Hepatocyte (in vitro differentiated cells): ENCODE results near the gene IL1RAPL2. TPM values are rescaled to one million over a fixed set of nuclear protein-coding genes. Genes with fewer than 3 reads are reported as not detected.

Experiments
- DNase-seq: peaks from one replicate; pipeline ENCODE4 v3.0.0-alpha.2; 2016; ENCODE audit warnings: low spot score
- H2AFZ ChIP-seq: fragments of 200-600 bp; sonication (generic); 2 replicates; pipeline ENCODE4 v1.6.0; 2016; ENCODE audit warnings: antibody characterized with exemption, mild to moderate bottlenecking
- H3K27ac ChIP-seq: fragments of 200-600 bp; sonication (generic); 2 replicates; pipeline ENCODE4 v1.5.1; 2016; ENCODE audit warnings: mild to moderate bottlenecking
- H3K27me3 ChIP-seq: fragments of 200-600 bp; sonication (generic); 2 replicates; pipeline ENCODE4 v1.6.1; 2016
- H3K36me3 ChIP-seq: fragments of 200-600 bp; sonication (generic); replicated peaks from 2 replicates; pipeline ENCODE4 v1.5.1; 2016; ENCODE audit warnings: low read depth; ENCODE audit not compliant: insufficient read depth
- H3K4me1 ChIP-seq: fragments of 200-600 bp; sonication (generic); 2 replicates; pipeline ENCODE4 v1.5.1; 2016; ENCODE audit warnings: mild to moderate bottlenecking, moderate library complexity; ENCODE audit not compliant: insufficient read depth
- H3K4me2 ChIP-seq: fragments of 200-600 bp; sonication (generic); 2 replicates; pipeline ENCODE4 v1.6.0; 2016
- H3K4me3 ChIP-seq: fragments of 200-600 bp; sonication (generic); 2 replicates; pipeline ENCODE4 v1.5.1; 2016; ENCODE audit warnings: mild to moderate bottlenecking
- H3K79me2 ChIP-seq: fragments of 200-600 bp; sonication (generic); 2 replicates; pipeline ENCODE4 v1.6.0; 2017; ENCODE audit warnings: mild to moderate bottlenecking
- H3K9me2 ChIP-seq: fragments of 200-600 bp; sonication (generic); replicated peaks from 2 replicates; pipeline ENCODE4 v1.6.0; 2017; ENCODE audit warnings: mild to moderate bottlenecking; ENCODE audit not compliant: insufficient read depth
- H3K9me3 ChIP-seq: fragments of 200-600 bp; sonication (generic); 2 replicates; pipeline ENCODE4 v1.5.1; 2016; ENCODE audit warnings: low read depth, mild to moderate bottlenecking
- H4K20me1 ChIP-seq: fragments of 200-600 bp; sonication (generic); 2 replicates; pipeline ENCODE4 v1.6.0; 2016; ENCODE audit warnings: mild to moderate bottlenecking; ENCODE audit not compliant: insufficient read depth, poor library complexity, severe bottlenecking
- EZH2 ChIP-seq: fragments of 200-600 bp; sonication (generic); IDR thresholded peaks from 2 replicates; pipeline ENCODE4 v1.6.1; 2016; ENCODE audit warnings: antibody characterized with exemption, mild to moderate bottlenecking, borderline replicate concordance
- EZH2phosphoT487 ChIP-seq: fragments of 200-600 bp; sonication (generic); IDR thresholded peaks from one replicate; pipeline ENCODE4 v1.6.1; 2018; ENCODE audit warnings: antibody characterized with exemption, mild to moderate bottlenecking, low read depth, moderate library complexity; ENCODE audit not compliant: unreplicated experiment, severe bottlenecking
- WGBS: methylation state at CpG from one replicate; pipeline ENCODE4 v1.1.6; 2016; ENCODE audit warnings: low lambda C conversion rate; ENCODE audit errors: missing lambda C conversion rate; 5-methylcytosine and 5-hydroxymethylcytosine counted together
- polyA plus RNA-seq: library from polyadenylated mRNA; unstranded; fragments of >200 nt; fragmentation: Nextera tagmentation; extraction: Ambion mirVana; gene quantifications from 2 replicates; pipeline ENCODE4 v1.2.1, GENCODE V29; 2016
- total RNA-seq: library from RNA; depleted of rRNA; stranded (reverse); fragments of >200 nt; gene quantifications from 2 replicates; pipeline ENCODE4 v1.2.3, GENCODE V29; 2014
- TF ChIP-seq, protein P1 (sequence below): fragments of 200-600 bp; sonication (generic); IDR thresholded peaks from 2 replicates; pipeline ENCODE4 v1.5.1; 2016; ENCODE audit warnings: antibody characterized with exemption, mild to moderate bottlenecking; ENCODE audit not compliant: poor library complexity

IL1RAPL2 gene
- total and polyA plus RNA-seq, 2 experiments from 2014 or later = 0.40 TPM; not detected in 1

DNA sequence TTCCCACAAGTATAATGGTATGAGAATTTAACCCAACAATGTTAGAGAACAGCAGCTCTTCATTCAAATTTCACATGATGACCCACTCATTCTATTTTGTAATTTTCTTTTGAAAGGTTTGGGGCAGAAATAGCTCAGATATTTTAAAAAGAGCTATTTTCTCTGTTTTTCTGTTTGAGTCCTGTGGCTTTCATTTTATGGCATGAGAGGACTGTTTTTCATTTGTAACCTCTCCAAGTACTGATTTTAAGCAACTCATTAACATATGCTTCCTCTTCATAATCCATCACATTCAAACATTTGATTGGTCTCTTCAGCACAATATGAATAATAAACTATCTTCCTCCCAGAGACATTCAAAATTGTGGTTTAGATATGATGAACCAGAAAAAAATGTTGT is 783.5 kb downstream of the IL1RAPL2 start:
- Histone ChIP-seq H3K79me2 (no peaks in the 10 kb centered on the region), H3K9me3 (no peaks in the 10 kb centered on the region), H3K4me1 (no peaks in the 10 kb centered on the region), H4K20me1 (no peaks in the 10 kb centered on the region), H3K4me3 (no peak overlapping the region), H3K27me3 (no peaks in the 10 kb centered on the region), H3K36me3 (no peaks in the 10 kb centered on the region), H3K4me2 (no peak overlapping the region), H3K27ac (no peak overlapping the region), H2AFZ (no peak overlapping the region), H3K9me2 (no peaks in the 10 kb centered on the region)
- TF ChIP-seq EZH2 (no peak), EZH2phosphoT487 (no peak)
- TF ChIP-seq, protein P1, sequence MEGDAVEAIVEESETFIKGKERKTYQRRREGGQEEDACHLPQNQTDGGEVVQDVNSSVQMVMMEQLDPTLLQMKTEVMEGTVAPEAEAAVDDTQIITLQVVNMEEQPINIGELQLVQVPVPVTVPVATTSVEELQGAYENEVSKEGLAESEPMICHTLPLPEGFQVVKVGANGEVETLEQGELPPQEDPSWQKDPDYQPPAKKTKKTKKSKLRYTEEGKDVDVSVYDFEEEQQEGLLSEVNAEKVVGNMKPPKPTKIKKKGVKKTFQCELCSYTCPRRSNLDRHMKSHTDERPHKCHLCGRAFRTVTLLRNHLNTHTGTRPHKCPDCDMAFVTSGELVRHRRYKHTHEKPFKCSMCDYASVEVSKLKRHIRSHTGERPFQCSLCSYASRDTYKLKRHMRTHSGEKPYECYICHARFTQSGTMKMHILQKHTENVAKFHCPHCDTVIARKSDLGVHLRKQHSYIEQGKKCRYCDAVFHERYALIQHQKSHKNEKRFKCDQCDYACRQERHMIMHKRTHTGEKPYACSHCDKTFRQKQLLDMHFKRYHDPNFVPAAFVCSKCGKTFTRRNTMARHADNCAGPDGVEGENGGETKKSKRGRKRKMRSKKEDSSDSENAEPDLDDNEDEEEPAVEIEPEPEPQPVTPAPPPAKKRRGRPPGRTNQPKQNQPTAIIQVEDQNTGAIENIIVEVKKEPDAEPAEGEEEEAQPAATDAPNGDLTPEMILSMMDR = no peak
- no peak for DNase-seq

DNA sequence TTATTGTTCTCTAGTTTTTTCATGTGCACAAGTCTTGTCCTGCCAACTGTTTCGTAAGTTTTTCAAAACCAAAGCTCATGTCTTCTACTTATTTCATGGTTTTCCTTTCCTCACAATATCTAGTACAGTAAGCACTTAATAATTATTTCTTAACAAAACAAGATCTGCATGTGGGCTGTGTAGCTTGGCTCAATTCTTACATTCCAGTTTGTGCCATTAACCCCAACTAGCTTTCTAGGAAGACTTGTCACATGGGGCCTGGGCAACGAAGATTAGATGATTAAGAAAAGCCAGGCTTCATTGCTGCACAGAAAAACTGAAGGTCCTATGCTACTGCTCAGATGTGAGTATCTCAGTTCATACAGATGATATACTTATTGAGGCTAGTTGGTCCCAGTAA is 809.8 kb downstream of the IL1RAPL2 start:
- no peaks in the 10 kb centered on the region for H3K36me3 ChIP-seq
- H3K4me3 ChIP-seq = no peak overlapping the region
- TF ChIP-seq EZH2phosphoT487 (no peak), EZH2 (no peak)
- TF ChIP-seq, protein P1 = no peak
- no peak overlapping the region for H3K4me2 ChIP-seq
- H3K27me3 ChIP-seq = no peaks in the 10 kb centered on the region
- no peaks in the 10 kb centered on the region for H4K20me1 ChIP-seq
- no peak for DNase-seq
- H3K4me1 ChIP-seq = no peaks in the 10 kb centered on the region
- no peaks in the 10 kb centered on the region for H3K9me3 ChIP-seq
- H3K27ac ChIP-seq = no peak overlapping the region
- WGBS = 58% methylated on average over 2 of the region's 2 CpGs
- no peaks in the 10 kb centered on the region for H3K9me2 ChIP-seq
- no peaks in the 10 kb centered on the region for H3K79me2 ChIP-seq
- H2AFZ ChIP-seq = no peak overlapping the region

DNA sequence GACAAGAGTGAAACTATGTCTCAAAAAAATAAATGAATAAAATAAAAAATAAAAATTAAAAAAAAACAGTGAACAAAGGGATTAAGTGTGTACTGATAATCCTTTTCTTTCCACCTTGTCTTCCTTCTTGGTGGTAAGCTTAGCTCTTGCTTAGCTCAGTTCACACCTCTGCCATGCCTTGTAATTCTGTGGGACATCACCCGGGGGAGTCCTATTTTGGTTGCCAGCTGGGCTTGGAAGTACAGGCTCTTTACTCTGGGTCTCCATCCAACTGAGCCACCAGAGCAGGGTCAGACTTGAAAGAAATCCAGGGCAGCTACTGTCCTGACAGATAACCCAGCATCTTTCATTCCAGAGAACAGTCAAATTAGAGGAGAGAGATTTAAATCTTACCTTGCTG is 858.7 kb downstream of the IL1RAPL2 start:
- WGBS = 56% methylated on average over 1 of the region's 1 CpG
- TF ChIP-seq EZH2phosphoT487 = no peak
- no peak for TF ChIP-seq EZH2

DNA sequence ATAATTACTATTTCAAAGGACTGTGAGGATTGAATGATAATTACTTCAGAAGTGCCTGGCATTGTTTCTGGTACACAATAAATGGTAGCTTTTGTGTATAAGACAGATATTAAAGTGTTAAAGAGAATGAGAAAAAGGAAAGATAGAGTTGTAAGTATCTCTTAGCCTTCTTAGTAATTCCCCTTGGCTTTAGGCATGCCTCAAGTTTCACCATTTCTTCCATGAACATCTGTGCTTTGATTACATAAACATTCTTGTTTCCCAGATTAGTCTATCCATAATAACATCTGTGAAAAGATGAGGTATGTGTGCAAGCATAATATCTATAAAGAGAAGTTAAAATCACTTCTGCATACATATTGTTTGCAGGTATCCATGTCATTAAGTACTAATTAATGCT is 885.4 kb downstream of the IL1RAPL2 start:
- Histone ChIP-seq H3K9me3 (no peaks in the 10 kb centered on the region), H3K27me3 (no peaks in the 10 kb centered on the region), H3K79me2 (no peaks in the 10 kb centered on the region), H4K20me1 (no peaks in the 10 kb centered on the region), H3K9me2 (no peaks in the 10 kb centered on the region), H3K36me3 (no peaks in the 10 kb centered on the region), H3K27ac (no peak overlapping the region), H3K4me3 (no peak overlapping the region), H2AFZ (no peak overlapping the region), H3K4me1 (no peaks in the 10 kb centered on the region), H3K4me2 (no peak overlapping the region)
- no peak for TF ChIP-seq EZH2phosphoT487
- no peak for TF ChIP-seq EZH2
- TF ChIP-seq, protein P1 = no peak
- no peak for DNase-seq

More for the DNA sequence above, 858.7 kb downstream of the IL1RAPL2 start:
- Histone ChIP-seq H3K4me3 (no peak overlapping the region), H3K36me3 (no peaks in the 10 kb centered on the region), H3K9me3 (no peaks in the 10 kb centered on the region), H3K27ac (no peak overlapping the region), H3K9me2 (no peaks in the 10 kb centered on the region), H3K4me1 (no peaks in the 10 kb centered on the region), H2AFZ (no peak overlapping the region), H3K4me2 (no peak overlapping the region), H3K27me3 (no peaks in the 10 kb centered on the region), H3K79me2 (no peaks in the 10 kb centered on the region), H4K20me1 (no peaks in the 10 kb centered on the region)
- DNase-seq = no peak
